HG02642 (cell line): Measurements from ENCODE around the gene HES3.

Source experiments
- ATAC-seq: cut with Tn5 transposase; IDR thresholded peaks from one replicate; pipeline ENCODE4 v1.9.1; 2021; ENCODE audit warnings: mild to moderate bottlenecking; ENCODE audit not compliant: unreplicated experiment, poor library complexity

HES3 gene, protein sequence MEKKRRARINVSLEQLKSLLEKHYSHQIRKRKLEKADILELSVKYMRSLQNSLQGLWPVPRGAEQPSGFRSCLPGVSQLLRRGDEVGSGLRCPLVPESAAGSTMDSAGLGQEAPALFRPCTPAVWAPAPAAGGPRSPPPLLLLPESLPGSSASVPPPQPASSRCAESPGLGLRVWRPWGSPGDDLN

DNA sequence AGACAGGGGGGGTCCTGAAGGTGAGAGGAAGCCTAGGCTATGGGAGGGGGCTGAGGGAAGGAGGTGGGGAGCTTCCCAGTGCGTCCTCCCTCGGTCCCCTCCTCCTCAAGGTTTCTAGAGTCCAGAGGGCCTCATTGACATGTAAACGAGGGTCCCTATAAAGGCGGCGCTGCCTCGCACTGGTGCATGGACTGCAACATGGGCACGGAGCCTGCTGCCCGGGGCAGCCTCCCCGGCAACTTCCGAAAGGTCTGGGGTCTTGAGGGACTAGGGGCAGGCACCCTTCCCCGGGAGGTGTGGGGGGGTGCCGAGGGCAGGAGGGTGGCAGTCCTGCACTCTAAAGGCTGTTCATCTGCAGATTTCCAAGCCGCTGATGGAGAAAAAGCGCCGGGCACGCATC is at the start of gene HES3:
TSS of gene HES3 (plus strand) at position 187 of the 400 bp plus-strand sequence. CDS start at position 374, 187 bp downstream.
- ATAC-seq: no peak

DNA sequence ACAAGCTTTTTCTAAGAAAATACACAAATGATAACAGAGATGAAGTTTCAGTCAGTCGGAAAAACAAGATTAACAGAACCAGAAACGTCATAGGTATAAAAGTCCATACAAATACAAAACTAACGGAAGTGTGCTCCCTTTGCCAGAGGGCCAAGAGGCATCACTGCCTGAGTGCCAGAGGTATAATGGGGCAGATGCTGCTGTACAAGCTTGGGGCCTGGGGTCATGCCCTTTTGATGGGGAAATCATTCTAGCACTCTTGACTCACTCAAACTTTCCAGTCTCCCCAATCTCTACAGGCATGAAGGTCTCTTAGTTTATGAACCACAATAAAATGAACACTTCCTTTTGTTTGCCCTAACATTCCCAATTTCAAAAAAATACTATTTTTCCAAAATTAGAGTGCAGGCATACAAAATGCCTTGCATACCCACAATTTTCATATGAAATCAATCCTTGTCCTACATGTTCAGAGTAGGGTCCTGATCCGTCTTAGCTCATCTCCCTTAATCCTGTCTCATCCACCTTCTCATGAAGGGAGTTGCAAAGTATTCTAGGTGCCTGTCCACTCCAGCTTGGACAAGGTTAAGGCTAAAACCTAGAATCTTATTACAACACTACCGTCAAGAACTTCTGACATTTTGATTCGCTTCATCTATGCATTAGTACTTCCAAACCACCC is 46.1 kb upstream of the HES3 start:
- no peak for ATAC-seq

DNA sequence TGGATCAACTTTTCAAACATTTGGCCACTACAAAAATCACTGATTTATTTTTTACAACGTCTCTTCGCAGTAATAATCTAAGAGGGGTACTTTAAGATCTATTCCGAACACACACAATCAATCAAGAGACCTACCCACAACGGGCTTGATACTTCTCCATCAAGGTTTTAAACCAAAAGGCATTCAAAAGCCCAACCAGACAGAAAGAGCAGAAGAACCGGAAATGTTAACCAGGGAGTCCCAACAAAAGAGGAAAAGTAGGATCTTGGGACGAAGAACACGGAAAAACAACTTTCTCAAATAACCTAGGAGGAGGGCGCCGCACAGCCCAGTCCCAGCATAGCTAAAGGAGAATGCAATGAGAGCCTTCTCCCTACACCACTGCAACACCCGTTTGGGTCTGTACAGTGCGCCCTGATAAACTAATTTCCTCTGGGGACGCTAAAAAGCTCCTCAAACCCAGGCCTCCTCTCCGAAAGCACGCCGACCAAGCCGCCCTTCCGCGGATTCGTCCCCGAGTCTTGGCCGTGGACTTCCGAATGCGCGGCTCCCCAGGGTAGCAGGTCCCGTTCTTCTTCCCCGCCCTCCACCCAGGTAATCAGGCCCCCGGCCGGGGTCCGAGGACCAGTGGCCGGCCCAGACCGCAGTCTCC is 45.2 kb upstream of the HES3 start:
- ATAC-seq: peak; percentile 33

DNA sequence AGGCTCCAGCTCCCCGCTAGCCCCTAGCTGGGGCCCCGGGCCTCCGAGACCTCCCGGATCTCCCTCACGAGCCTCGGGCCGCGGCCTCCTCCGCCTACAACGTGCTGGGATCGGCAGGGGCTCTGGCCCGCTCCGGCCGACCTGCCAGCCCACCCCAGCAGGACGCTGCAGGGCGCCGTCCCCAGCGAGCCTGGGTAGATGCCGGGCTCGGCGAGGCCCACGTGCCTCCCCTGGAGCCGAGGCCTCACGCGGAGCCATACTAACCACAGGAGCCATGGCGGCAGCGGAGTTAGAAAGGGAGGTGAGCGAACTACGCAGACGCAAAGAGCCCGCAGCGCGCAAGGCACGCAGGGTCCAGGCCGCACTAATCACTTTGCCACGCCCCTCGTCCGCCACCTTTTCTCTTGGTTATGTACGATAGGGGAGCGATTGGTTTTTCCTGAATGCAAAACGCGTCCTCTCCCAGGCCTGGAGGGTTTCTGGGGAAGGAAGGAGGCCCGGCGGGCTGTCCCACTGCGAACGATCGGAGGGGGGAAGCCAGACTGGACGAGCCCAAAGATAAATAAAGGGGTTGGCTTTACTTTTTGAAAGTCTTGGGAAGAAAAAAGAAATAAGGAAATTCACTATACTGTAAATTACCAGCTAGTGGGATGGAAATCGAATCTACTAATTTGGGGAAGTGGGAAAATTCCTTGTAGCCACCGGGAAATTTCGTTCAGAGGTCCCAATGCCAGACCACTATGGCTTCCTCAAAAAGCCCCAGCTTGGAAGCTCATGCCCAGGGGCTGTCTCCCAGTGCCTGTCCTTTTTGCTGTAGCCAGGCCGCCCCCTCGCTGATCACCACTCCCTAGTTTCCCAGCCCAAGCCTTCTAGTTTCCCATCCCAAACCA is 44.4 kb upstream of the HES3 start, which contains the start of gene RPL22:
TSS of gene RPL22 (minus strand) at position 298 of the 890 bp plus-strand sequence. CDS start at position 276, 22 bp downstream.
- peak; percentile 96 for ATAC-seq

DNA sequence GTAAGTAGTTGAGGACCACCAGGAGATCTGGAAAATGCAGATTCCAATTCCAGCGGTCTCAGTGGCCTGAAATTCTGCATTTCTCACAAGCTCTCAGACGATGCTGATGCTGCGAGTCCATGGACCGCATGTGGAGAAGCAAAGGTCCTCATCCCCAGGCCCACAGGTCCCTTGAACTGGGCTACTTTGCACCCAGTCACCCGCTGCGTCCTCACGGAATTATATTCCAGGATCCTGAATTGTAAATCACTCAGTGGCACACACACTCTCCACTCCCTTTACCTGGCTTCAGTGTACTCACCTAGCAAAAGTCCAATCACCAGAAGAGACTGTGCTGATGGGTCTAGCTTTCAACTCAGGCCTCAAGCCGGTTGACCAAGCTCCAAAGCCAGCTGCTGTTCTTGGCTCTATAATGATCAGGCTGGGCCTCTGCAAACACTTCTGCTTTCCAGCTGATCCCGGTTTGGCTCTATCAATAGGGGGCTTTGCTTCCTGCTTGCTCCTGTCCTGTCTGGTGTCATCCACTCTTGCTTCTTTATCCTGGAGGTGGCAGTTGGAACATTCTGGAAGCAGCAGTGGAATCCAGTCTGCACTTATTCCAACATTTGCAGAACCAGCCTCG is 43.7 kb upstream of the HES3 start:
- ATAC-seq: no peak

DNA sequence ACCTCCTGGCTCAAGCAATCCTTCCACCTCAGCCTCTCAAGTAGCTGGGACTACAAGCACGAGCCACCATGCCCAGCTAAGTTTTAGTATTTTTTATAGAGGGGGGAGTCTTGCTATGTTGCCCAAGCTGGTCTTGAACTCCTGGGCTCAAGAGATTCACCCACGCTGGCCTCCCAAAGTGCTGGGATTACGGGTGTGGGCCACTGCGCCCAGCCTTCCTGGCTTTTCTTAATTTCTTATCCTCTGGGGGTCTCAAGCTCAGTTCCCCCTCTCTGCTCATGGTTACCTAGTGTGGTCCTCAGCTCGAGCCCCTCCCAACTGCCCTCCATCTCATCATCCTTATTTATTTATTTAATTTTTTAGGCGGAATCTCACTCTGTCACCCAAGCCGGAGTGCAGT is 41.7 kb upstream of the HES3 start:
- no peak for ATAC-seq

DNA sequence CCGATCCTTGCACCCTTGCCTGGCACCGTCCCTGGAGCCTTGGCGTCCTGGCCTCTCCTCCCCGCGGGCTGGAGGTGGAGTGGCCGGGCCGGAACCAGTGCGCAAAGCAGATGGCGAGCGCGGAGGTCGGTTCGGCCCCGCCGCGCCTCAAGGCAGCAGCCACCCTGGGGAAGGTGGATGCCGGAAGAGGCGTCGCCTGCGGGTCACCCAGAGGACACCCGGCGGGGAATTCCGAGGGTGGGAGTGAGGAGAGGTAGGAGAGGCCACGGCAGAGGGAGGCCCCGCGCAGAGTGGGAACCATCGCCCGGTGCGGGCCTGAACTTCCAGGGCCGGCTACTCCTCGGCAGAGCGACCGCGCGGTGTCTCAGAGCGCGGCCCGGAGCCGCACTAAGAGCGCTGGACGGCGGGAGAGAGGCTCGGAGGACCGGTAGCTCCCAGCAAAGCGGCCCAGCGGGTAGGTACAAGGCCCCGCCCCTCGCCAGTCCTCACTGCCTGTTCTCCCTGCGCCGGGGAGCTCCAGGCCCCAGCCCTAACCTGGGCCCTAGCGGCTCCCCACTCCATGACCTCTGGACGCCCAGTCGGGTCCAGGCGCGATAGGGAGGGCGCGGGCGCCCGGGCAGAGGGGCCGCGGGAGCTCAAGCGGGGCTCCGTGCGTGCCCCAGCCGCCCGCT is 38.0 kb upstream of the HES3 start, which contains the start of gene RNF207:
TSS of gene RNF207 (plus strand) at position 271 of the 671 bp plus-strand sequence. CDS start 417 bp downstream, outside the sequence.
- ATAC-seq: peak; percentile 60

DNA sequence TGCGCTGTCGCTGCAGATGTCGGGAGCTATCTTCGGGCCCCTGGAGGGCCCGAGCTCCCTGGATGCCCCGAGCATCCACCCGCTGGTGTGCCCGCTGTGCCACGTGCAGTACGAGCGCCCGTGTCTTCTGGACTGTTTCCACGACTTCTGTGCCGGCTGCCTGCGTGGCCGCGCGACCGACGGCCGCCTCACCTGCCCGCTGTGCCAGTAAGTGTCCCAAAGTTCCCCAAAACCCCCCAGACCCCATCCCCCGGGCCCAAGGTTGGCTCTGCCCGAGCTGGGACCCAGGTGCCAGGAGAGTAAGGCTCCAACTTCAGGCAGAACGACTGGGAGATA is 37.5 kb upstream of the HES3 start:
- ATAC-seq: no peak

DNA sequence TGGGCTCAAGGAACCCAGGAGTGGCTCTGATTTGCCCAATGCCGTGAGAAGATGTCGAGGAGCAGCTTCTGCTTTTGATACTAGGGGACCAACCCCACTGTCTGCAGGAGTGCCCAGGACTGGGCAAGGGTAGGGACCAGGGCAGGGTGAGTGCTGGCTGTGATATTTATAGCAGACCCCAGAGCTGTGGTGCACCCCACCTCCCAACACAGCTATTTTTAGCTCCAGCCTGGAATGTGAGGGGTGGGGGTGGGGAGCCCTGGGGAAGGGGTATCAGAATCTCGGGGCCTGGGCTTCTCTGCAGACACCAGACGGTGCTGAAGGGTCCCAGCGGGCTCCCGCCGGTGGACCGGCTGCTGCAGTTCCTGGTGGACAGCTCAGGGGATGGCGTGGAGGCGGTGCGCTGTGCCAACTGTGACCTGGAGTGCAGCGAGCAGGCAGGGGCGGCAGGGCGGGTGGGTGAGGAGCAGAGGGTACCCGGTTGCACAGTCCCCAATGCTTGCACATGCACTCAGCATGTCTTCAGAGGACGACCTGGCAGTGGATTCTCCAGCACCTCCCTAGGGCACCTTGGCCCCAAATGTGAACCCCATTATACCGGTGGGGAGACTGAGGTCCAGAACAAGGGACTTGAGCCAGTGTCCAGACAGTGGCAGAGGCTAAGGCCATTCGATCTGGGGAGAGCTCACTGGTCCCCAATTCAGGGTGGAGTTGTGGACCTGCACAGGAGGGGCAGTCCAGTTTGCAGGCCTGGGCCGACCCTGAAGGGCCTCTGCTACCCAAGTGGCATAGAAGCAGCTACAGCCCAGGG is 36.7 kb upstream of the HES3 start:
- no peak for ATAC-seq

DNA sequence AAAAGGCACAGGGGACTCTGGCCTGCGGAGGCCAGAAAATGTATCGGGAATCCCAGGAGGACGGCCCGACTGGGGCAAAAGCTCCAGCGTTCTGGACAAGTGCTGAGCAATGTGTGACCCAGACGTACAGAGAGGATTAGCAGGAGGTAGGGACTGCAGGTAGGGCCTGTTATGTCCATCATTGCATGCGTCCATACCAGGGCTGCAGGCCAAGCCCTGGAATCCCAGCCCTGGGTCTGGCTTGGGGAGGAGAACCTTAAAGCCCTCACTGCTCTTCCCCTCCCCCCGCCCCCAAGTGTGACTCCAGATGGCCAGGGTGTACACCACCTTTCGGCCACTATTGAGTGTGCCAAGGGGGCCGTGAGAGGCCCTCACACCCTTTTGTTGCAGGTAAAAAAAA is 36.1 kb upstream of the HES3 start:
- no peak for ATAC-seq

DNA sequence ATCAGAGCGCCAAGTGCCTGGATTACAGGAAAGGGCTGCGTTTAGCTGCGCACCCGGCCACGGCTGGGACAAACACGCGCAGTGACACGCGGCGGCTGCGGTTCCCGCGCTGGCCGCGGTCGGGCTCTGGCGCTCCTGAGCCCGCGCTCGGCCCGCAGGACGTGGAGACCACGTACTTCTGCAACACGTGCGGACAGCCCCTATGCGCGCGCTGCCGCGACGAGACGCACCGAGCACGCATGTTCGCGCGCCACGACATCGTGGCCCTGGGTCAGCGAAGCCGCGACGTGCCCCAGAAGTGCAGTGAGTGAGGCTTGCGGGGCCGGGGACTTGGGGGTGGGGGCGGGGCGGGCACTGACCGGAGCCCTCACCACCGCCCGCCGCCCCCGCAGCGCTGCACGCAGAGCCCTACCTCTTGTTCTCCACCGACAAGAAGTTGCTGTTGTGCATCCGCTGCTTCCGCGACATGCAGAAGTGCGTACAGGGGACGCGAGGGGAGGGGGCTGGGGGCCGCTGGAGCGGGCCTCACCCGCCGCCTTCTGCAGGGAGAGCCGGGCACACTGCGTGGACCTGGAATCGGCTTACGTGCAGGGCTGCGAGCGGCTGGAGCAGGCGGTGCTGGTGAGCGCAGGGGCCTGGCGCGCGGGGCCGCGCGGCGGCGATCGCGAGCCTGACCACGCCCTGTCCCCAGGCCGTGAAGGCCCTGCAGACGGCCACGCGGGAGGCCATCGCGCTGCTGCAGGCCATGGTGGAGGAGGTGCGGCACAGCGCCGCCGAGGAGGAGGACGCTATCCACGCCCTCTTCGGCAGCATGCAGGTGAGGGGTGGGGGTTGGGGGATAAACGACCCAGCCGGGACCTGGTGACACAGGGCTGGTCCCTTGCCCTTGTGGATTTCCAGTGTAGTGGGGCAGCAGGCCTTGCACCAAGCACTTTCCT is 35.0 kb upstream of the HES3 start:
- no peak for ATAC-seq

DNA sequence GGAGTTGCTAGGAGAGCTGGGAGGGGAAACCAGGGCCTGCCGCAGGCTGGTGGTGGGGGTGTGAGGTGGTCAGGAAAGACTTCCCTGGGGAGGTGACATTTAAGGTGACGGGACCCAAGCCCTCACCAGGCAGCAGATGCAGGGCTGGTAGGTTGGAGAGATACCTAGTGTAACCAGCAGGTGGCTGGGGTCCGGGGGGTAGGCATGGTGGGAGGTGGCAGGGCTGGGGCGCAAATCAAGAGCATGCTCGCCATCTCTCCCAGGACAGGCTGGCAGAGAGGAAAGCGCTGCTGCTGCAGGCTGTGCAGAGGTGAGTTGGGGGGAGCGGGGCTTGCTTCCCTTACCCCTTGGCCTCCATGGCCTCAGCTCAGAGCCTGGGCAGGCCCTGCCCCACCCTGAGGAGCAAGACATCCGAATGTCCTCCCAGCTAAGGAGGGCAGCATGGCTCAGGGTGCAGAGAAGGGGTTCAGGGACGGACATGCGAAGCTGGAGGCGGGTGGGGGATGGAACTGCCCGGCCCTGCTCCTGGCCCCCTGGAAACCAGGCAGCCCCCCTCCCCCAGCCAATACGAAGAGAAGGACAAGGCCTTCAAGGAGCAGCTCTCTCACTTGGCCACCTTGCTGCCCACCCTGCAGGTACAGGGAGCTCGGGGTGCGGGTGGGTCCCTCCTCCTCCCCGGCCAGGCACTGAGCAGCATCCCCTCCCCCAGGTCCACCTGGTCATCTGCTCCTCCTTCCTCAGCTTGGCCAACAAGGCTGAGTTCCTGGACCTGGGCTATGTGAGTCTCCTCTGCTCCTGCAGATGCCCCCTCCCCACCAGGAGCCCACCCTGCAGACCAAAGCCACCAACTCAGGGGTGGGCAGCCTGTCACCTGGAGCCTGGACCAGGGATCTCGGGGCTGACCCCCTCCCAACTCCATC is 34.1 kb upstream of the HES3 start:
- no peak for ATAC-seq

DNA sequence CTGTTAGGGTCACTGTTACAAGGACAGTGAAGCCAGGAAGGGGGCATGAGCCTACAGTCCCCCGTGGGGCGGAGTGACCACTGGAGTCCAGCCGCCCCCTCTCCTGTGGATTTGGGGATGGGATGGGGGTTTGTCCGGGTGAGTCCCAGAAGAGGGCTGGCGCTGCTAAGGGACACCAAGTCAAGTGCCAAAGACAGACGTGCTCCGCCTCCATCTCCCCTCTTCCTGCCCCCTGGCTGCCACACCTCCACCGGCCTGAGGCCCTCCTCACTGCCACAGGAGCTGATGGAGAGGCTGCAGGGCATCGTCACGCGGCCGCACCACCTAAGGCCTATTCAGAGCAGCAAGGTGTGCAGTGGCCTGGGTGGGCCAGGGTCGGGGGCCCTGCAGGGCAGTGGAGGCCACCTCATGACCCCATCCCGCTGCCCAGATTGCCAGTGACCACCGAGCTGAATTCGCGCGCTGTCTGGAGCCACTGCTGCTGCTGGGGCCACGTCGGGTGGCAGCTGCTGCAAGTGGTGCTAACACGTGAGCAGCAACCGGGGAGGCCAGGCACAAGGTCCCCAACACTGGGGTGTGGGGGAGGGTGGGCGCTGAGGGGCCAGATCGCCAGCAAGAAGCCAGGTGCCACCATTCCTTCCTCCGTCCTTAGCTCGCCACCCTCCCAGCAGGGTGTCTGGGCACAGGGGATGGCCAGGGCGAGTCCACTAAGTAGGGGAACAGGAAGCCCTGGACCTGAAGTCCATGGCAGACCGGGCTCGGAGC is 33.2 kb upstream of the HES3 start:
- no peak for ATAC-seq

DNA sequence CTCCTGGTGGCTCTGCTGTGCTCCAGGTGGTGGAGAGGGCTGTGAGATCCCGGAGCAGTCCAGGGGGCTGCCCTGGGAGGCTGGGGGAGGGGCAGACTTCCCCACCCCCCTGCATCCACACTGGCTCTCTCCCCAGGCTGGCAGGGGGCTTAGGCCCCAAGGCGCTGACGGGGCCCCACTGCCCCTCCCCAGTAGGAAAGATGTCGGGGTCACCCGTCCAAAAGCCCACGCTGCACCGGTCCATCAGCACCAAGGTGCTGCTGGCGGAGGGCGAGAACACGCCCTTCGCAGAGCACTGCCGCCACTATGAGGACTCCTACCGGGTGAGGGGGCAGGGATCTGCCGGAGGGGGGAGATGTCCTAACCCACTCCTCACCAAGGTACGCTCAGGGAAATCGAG is 32.2 kb upstream of the HES3 start:
- no peak for ATAC-seq

DNA sequence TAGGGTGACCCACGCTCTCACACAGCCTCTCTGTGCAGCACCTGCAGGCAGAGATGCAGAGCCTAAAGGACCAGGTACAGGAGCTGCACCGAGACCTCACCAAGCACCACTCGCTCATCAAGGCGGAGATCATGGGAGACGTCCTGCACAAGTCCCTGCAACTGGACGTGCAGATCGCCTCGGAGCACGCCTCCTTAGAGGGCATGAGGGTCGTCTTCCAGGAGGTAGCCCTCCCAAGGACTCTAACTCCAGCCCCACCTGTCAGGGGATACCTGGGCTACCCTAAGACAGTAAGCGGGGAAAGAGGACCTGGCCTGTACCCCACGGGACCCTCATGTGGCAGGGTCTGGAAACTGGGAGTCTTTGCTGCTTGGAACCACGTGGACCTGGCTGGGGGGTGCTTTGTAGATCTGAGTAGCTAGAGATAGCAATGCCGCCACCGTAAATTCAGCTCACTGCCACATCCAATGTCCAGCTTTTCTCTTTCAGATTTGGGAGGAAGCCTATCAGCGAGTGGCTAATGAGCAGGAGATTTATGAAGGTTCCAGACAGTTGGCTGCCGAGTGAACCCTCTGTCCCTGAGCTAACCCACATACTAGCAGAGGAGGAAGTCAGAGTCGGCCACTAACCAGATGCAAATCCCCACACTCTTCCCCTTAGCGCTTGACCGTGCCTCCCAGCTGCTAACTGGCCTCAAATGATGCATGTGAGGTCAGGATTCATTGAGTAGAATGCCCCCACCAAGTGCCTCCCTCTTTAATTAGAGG is 31.6 kb upstream of the HES3 start:
- no peak for ATAC-seq
